GM19468 (cell line): Measurements from ENCODE around the gene JOSD1.

Experiments
- ATAC-seq: cut with Tn5 transposase; IDR thresholded peaks from one replicate; pipeline ENCODE4 v1.9.1; 2021; ENCODE audit warnings: mild to moderate bottlenecking, moderate library complexity, moderate number of reproducible peaks; ENCODE audit not compliant: unreplicated experiment; ENCODE audit errors: extremely low read depth

The JOSD1 gene

GRCh38 chr22:38715852-38716251 lies 15.1 kb upstream of the JOSD1 start:
- no peak for ATAC-seq

DNA sequence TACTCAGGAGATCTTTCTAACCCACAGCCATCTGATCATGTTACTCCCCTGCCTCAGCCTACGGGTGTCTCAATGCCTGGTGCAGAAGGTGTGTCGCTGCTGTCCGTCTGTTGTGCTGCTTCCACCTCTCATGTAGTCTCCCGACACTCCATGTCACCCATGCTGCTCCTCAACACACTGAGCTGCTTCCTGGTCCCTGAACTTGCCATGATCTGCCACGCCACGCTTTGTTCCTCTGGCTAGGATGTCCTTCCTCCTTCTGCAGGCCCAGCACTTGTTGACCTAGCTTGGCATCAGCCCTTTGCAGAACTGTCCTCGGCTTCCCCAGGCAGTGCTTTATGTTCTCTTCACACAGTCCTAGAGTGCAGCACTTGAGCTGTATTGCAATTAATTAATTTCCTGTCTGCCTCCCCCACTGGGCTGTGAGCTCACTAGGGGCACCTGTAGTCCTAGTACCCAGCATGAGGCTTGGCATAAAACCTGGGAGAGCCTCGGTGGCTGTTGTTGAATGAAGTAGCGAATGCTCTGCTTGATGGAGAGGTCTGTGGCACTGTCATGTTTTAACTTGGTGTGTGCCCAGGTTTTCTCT lies 14.5 kb upstream of the JOSD1 start:
- no peak for ATAC-seq

GRCh38 chr22:38713921-38714320 lies 13.2 kb upstream of the JOSD1 start:
- ATAC-seq = no peak

DNA sequence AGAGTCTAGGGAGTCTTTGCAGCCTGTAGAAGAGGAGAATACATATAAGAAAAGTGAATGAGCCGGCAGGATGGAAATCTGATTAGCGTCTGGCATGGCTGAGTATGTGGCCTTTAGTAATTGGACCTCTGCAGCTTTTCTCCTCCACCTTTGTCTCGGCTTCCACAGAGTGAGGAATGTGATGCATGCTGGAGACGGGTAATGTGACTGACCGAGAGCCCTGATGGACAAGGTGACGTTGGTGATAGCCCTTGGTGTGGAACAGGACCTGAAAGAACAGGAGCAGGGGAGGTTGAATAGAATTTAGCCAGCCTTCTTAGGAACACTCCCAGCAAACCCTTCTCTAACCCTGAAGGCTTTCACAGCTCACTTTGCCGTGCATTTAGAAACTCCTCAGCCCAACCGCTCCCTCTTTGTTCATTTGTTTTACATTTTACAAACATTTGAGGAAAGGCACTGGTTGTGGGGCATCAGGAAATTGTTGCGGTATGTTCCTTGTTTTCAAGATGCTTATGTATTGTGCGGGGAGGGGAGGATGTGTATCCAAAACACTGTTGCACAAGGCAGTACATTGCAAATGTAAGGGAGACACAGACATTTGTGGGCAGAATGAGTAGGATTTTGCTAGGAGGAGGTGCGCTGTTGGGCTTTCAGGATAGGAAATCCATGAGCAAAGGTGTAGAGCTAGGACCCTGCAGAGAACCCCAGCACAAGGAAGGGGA lies 11.9 kb upstream of the JOSD1 start:
- no peak for ATAC-seq

DNA sequence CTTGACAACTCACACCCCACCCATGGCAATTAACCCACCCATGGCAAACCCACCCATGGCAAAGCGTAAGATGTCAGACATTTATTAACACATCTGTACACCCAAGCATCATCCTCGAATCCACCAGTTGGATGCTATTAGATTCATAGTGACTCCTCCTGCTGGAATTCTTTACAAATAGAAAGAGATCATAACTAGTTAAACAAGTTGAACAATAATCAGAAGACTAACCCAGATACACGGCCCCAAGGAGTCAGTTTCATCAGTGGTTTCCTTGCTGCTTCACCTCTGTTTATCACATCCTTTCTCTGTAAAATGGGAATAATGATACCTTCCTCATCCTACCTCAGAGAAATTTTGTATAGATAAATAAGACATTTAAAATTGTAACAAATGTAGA lies 10.1 kb upstream of the JOSD1 start:
- ATAC-seq = no peak

GRCh38 chr22:38710351-38710750 lies 9.6 kb upstream of the JOSD1 start:
- no peak for ATAC-seq

GRCh38 chr22:38709306-38709705 lies 8.6 kb upstream of the JOSD1 start:
- ATAC-seq = no peak

- no peak for ATAC-seq
Measured at GRCh38 chr22:38707984-38708383, 7.2 kb upstream of the JOSD1 start.

- no peak for ATAC-seq
Measured at GRCh38 chr22:38707346-38707745, 6.6 kb upstream of the JOSD1 start.

- ATAC-seq = no peak
Measured at GRCh38 chr22:38706901-38707195, 6.1 kb upstream of the JOSD1 start.

- no peak for ATAC-seq
Measured at GRCh38 chr22:38706101-38706900, 5.6 kb upstream of the JOSD1 start.

DNA sequence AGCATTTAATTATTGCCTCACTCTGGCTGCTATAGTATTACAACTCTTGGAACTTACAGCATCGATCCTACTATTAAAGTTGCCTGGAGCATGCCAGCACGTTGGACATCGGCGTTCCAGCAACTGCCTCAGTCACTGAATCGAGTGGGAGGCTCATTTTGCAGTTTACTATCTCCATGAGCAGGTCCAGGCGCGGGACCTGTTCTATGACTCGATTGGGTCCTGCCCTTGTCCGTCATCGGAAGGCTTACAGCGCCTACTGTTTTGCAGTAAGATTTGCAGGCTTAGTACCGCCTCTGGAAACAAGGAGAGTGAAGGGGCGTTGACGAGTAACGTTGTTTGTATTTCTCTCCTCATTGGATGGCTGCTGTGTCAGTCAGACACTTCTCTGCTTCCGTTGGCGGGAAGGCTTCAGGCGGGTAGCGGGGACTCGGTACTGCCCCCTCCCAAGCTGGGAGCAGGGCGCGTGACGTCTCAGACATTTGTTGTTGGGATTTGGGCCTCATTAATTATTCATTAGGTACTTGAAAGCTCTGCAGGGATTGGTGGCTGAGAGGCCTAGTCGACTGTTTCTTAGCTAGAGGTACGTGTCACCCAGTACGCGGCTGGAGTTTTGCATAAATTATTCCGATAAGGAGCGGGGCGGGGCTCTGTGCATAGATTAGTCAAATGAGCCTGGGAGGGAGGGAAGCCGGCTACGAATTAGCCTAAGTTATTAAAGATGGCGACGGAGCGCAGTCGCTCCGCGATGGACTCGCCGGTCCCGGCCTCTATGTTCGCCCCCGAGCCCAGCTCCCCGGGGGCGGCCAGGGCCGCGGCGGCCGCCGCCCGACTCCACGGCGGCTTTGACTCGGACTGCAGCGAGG lies 4.7 kb upstream of the JOSD1 start, which contains the start of gene GTPBP1:
Gene GTPBP1, plus strand, starts transcription at position 710 of the 866 bp plus-strand sequence. Its CDS starts 12 bp downstream, at position 722.
- ATAC-seq = peak; percentile 49

DNA sequence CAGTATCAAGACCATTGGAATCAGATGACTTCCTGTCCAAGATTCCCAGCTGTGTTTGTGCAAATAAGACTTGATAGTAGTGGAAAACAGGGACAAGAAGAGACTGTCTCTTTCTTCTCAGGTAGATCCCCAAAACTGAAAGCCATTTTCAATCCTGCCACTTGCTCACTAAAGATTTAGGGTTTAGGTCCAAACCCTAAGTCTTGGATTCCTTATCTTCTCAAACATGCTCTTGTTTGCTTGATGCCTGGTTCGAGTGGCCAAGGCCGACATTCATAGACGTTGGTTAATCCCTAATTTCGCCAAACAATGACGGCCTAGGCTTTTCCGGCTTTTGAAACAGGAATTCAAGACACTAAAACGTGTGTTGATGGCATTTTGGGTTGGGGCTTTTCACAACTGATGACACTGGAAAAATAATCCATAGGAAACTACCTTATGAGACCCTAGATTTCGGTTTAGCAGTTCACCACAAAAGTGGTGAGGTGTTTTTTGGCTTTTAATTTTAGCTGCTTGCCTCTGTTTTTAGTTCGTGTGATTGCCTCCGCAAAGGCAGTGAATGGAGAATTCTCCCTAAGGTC lies 4.0 kb upstream of the JOSD1 start:
- ATAC-seq = no peak

- no peak for ATAC-seq
Measured at GRCh38 chr22:38700270-38700788, 414 bp downstream of the JOSD1 start.

DNA sequence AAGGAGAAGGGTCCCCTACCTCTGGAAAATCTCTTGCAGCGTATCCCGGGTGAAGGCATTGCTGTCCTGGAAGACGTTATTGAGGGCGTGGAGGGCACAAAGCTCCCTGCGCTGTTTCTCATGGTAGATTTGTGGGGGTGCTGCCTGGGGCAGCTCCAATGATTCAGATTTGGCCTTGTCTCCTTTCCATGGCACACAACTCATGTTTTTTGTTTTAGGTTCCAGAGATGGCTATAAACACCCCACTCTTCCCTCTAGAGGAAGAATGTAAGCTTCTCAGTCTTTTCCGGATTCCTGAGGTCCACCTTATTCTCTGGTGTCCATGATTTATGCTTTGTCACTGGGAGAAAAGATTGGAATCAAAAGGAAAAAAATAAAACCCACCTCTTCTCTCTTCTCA lies 959 bp downstream of the JOSD1 start:
- no peak for ATAC-seq

DNA sequence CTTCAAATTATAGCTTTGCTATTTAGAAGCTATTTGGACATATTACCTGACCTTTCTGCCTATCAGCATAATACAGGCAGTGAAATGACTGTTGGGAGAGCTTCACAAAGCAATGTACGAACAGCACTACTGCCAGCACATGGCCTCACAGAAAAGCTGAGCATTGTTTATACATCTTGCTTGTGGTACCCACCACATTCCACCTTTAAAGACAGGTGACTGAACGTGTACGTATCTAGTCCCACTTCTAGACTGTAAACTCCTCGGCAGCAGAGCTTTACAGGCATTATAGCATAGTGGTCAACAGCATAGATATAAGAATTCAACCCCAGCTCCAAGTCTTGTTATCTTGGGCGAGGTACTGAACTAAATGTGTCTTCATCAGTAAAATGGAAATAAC lies 1.6 kb downstream of the JOSD1 start:
- no peak for ATAC-seq

DNA sequence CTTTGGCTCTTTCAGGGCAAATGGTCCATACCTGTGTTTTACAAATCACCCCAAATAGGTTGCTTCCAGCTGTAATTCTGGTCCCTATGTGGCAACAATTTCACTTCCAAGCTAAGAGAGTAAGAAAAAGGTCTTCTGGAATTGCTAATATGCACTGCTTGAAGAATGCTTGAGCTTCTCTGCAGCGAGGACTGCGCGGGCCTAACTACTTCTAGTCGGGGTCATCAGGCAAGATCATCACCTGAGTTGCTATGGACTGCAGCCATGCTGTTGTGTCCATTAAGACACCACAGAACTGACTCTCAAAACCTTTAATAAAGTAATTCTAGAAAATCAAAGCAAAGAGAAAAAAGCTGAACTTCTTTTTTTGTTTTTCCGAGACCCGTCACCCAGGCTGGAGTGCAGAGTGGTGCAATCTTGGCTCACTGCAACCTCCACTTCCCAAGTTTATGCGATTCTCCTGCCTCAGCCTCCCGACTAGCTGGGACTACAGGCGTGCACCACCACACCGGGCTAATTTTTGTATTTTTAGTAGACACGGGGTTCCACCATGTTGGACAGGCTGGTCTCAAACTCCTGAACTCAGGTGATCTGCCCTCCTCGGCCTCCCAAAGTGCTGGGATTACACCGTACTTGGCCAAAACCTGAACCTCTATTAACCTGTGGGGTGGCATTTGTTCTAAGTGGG lies 2.2 kb downstream of the JOSD1 start:
- no peak for ATAC-seq

- no peak for ATAC-seq
Measured at GRCh38 chr22:38697425-38698089, 3.2 kb downstream of the JOSD1 start.
